ENCODE measurements around the gene ACSL5.
A peak's percentile ranks its signal among the peaks of the same experiment; 100 is the strongest.

ACSL5 gene

GRCh38 chr10:112373912-112374338 is at the start of gene ACSL5:
Gene ACSL5, plus strand, starts transcription at chr10:112374116. Its CDS starts 20,831 bp downstream, at chr10:112394947.
- no peak for DNase-seq (ENCODE audit: low read depth)
- peak within 1 kb of the TSS; percentile 92 for H3K4me3 ChIP-seq (ENCODE audit: low read depth, low read length)
- TF ChIP-seq CTCF (IDR thresholded peaks at IDR 0.05; ENCODE audit: insufficient read depth, low read depth, low read length, missing control alignments), result no peak

GRCh38 chr10:112327678-112328077 is 46.2 kb upstream of the ACSL5 start:
- no peak for DNase-seq (ENCODE audit: low read depth)
- no peak overlapping the region for H3K4me3 ChIP-seq (ENCODE audit: low read depth, low read length)
- no peak for TF ChIP-seq CTCF (IDR thresholded peaks at IDR 0.05; ENCODE audit: insufficient read depth, low read depth, low read length, missing control alignments)

GRCh38 chr10:112330162-112330561 is 43.8 kb upstream of the ACSL5 start:
- no peak for DNase-seq (ENCODE audit: low read depth)
- no peak for TF ChIP-seq CTCF (IDR thresholded peaks at IDR 0.05; ENCODE audit: insufficient read depth, low read depth, low read length, missing control alignments)
- no peak overlapping the region for H3K4me3 ChIP-seq (ENCODE audit: low read depth, low read length)

GRCh38 chr10:112330607-112331160 is 43.2 kb upstream of the ACSL5 start:
- TF ChIP-seq CTCF (IDR thresholded peaks at IDR 0.05; ENCODE audit: insufficient read depth, low read depth, low read length, missing control alignments), result no peak
- H3K4me3 ChIP-seq (ENCODE audit: low read depth, low read length), result no peak overlapping the region
- DNase-seq (ENCODE audit: low read depth), result no peak

GRCh38 chr10:112332022-112332421 is 41.9 kb upstream of the ACSL5 start:
- no peak overlapping the region for H3K4me3 ChIP-seq (ENCODE audit: low read depth, low read length)
- TF ChIP-seq CTCF (IDR thresholded peaks at IDR 0.05; ENCODE audit: insufficient read depth, low read depth, low read length, missing control alignments), result no peak
- no peak for DNase-seq (ENCODE audit: low read depth)

- no peak overlapping the region for H3K4me3 ChIP-seq (ENCODE audit: low read depth, low read length)
- no peak for DNase-seq (ENCODE audit: low read depth)
- TF ChIP-seq CTCF (IDR thresholded peaks at IDR 0.05; ENCODE audit: insufficient read depth, low read depth, low read length, missing control alignments), result no peak
Observed at GRCh38 chr10:112332509-112333228, 41.2 kb upstream of the ACSL5 start.

Measured in GM12865 (cell line).